IMR-90 (cell line): Measurements from ENCODE around the gene GGT5. TPM values are rescaled to one million over a fixed set of nuclear protein-coding genes. Genes with fewer than 3 reads are reported as not detected.
"Not testable (repeated sequence)": the region's sequence is repeated elsewhere in the genome, so short reads cannot be mapped to it uniquely, and the experiment has no call there.

ENCODE experiments used
- ATAC-seq: fragments of 200-7000 bp; cut with Tn5 transposase; 2 replicates; pipeline ENCODE4 v1.9.1; 2020; ENCODE audit warnings: low read depth, mild to moderate bottlenecking, moderate library complexity
- Bru-seq: library from RNA; stranded (reverse); fragments of 400-500 nt; gene quantifications from one replicate; lab custom pipeline; 2021; lab: Mats Ljungman, UMichigan
- BruChase-seq, 2 experiments: library from RNA; stranded (reverse); fragments of 400-500 nt; gene quantifications; one replicate each; lab custom pipeline; 2021; lab: Mats Ljungman, UMichigan
- BruUV-seq: library from RNA; stranded (reverse); fragments of 400-500 nt; replicated peaks from 2 replicates; lab custom pipeline; 2021; lab: Mats Ljungman, UMichigan
- CTCF ChIA-PET: fragments of 300-600 bp; formaldehyde crosslinking; extraction: SDS; loops from one replicate; lab custom pipeline; 2021; ENCODE audit warnings: antibody characterized with exemption; lab: Yijun Ruan, JAX
- POLR2A ChIA-PET: fragments of 300-600 bp; sonication (Branson Sonifier 250); formaldehyde crosslinking; loops from one replicate; lab custom pipeline; 2022; ENCODE audit warnings: antibody characterized with exemption; ENCODE audit not compliant: unreplicated experiment; lab: Charles Lee
- DNase-seq: peaks from one replicate; pipeline ENCODE4 v3.0.0; 2013
- H2AFZ ChIP-seq: replicated peaks from 2 replicates; pipeline ENCODE3; 2013; ENCODE audit warnings: low read length, mild to moderate bottlenecking; ENCODE audit not compliant: poor library complexity
- H2AK5ac ChIP-seq: 2 replicates; pipeline ENCODE4 v1.6.1; 2013; ENCODE audit warnings: low read depth, low read length, inconsistent platforms
- H2AK9ac ChIP-seq: replicated peaks from 2 replicates; pipeline ENCODE3; 2013; ENCODE audit warnings: mild to moderate bottlenecking, low read depth, low read length, moderate library complexity; ENCODE audit not compliant: poor library complexity
- H2BK120ac ChIP-seq: 2 replicates; pipeline ENCODE4 v1.6.1; 2013; ENCODE audit warnings: low read depth, low read length, inconsistent platforms
- H2BK15ac ChIP-seq: 3 replicates; pipeline ENCODE4 v1.6.1; 2013; ENCODE audit warnings: low read depth, low read length, inconsistent platforms
- H2BK20ac ChIP-seq: 2 replicates; pipeline ENCODE4 v1.6.1; 2013; ENCODE audit warnings: low read depth, mild to moderate bottlenecking, inconsistent platforms, low read length, moderate library complexity
- H2BK5ac ChIP-seq: 2 replicates; pipeline ENCODE4 v1.6.1; 2013; ENCODE audit warnings: mild to moderate bottlenecking, low read depth, low read length, inconsistent platforms; ENCODE audit not compliant: poor library complexity, severe bottlenecking
- H3K14ac ChIP-seq: replicated peaks from 2 replicates; pipeline ENCODE4 v1.6.1; 2013; ENCODE audit warnings: low read depth, low read length, inconsistent platforms
- H3K18ac ChIP-seq: 2 replicates; pipeline ENCODE4 v1.6.1; 2013; ENCODE audit warnings: low read depth, low read length, control low read depth
- H3K23ac ChIP-seq: 2 replicates; pipeline ENCODE4 v1.6.1; 2013; ENCODE audit warnings: low read depth, low read length, inconsistent platforms
- H3K27ac ChIP-seq: 2 replicates; pipeline ENCODE4 v1.5.1; 2013; ENCODE audit warnings: mild to moderate bottlenecking, control low read depth, low read length; ENCODE audit not compliant: insufficient read depth
- H3K27me3 ChIP-seq: 2 replicates; pipeline ENCODE4 v1.6.1; 2013; ENCODE audit warnings: low read length; ENCODE audit not compliant: control insufficient read depth, insufficient read depth
- H3K36me3 ChIP-seq: 2 replicates; pipeline ENCODE4 v1.6.1; 2013; ENCODE audit warnings: low read length, mixed read lengths; ENCODE audit not compliant: control insufficient read depth, insufficient read depth
- H3K4ac ChIP-seq: 2 replicates; pipeline ENCODE4 v1.6.1; 2013; ENCODE audit warnings: low read depth, low read length, inconsistent platforms
- H3K4me1 ChIP-seq: 2 replicates; pipeline ENCODE4 v1.6.1; 2013; ENCODE audit warnings: low read length, mixed read lengths; ENCODE audit not compliant: control insufficient read depth, insufficient read depth
- H3K4me2 ChIP-seq: 2 replicates; pipeline ENCODE4 v1.6.1; 2013; ENCODE audit warnings: low read depth, mild to moderate bottlenecking, control low read depth, low read length, moderate library complexity
- H3K4me3 ChIP-seq: 2 replicates; pipeline ENCODE4 v1.5.1; 2013; ENCODE audit warnings: low read depth, mild to moderate bottlenecking, control low read depth, low read length, moderate library complexity; ENCODE audit not compliant: insufficient read depth
- H3K56ac ChIP-seq: 2 replicates; pipeline ENCODE4 v1.6.1; 2013; ENCODE audit warnings: low read length, inconsistent platforms; ENCODE audit not compliant: insufficient read depth; ENCODE audit errors: extremely low read depth
- H3K79me1 ChIP-seq, 2 experiments: 2 replicates each; pipeline ENCODE4 v1.6.1; 2013; ENCODE audit warnings: low read length in 2 of 2, inconsistent platforms in 1 of 2, low read depth in 1 of 2
- H3K9ac ChIP-seq: 2 replicates; pipeline ENCODE4 v1.6.1; 2013; ENCODE audit warnings: low read depth, low read length, control low read depth
- H3K9me1 ChIP-seq: 2 replicates; pipeline ENCODE4 v1.6.1; 2013; ENCODE audit warnings: low read length, inconsistent platforms; ENCODE audit not compliant: insufficient read depth
- H3K9me3 ChIP-seq: 2 replicates; pipeline ENCODE4 v1.6.1; 2013; ENCODE audit warnings: low read length; ENCODE audit not compliant: control insufficient read depth, insufficient read depth
- H4K20me1 ChIP-seq: 2 replicates; pipeline ENCODE4 v1.6.1; 2013; ENCODE audit warnings: low read length, inconsistent platforms; ENCODE audit not compliant: insufficient read depth
- H4K5ac ChIP-seq: 2 replicates; pipeline ENCODE4 v1.6.1; 2013; ENCODE audit warnings: mild to moderate bottlenecking, low read depth, low read length, control low read depth
- H4K8ac ChIP-seq, 2 experiments: 2 replicates each; pipeline ENCODE4 v1.6.1; 2013; ENCODE audit warnings: low read depth in 2 of 2, low read length in 2 of 2, control low read depth in 1 of 2, inconsistent platforms in 1 of 2
- H4K91ac ChIP-seq: 2 replicates; pipeline ENCODE4 v1.6.1; 2013; ENCODE audit warnings: low read depth, low read length, inconsistent platforms; ENCODE audit not compliant: insufficient read depth
- WGBS, 2 experiments: methylation state at CpG; one replicate each; pipeline versions ENCODE4 v1.1.5 to v1.1.7; 2013; ENCODE audit warnings: missing lambda C conversion rate in 2 of 2; ENCODE audit not compliant: insufficient read length in 1 of 2; ENCODE audit errors: extremely low coverage in 2 of 2; 5-methylcytosine and 5-hydroxymethylcytosine counted together
- dilution Hi-C: fragments of 300-500 bp; cut with HindIII; formaldehyde crosslinking; loops from one replicate; pipeline ENCODE4 v1.14.3; 2018; ENCODE audit warnings: low sequenced_read_pairs; ENCODE audit not compliant: unreplicated experiment
- in situ Hi-C: fragments of 300-500 bp; cut with MboI; formaldehyde crosslinking; loops from 3 replicates; pipeline ENCODE4 v1.14.3; 2019; ENCODE audit warnings: low sequenced_read_pairs, inconsistent platforms, mixed read lengths
- intact Hi-C: fragments of 100-400 bp; cut with micrococcal nuclease; formaldehyde crosslinking; loops from 2 replicates; pipeline ENCODE4 v1.10.0; 2022
- long read RNA-seq: library from polyadenylated mRNA; unstranded; transcript quantifications from one replicate; pipeline ENCODE4 v2.0.0, GENCODE V29; 2021; ENCODE audit not compliant: unreplicated experiment
- polyA plus RNA-seq, 3 experiments: library from polyadenylated mRNA; depleted of rRNA; stranded (reverse); fragments of >200 nt; gene quantifications; 2 replicates each; pipeline ENCODE4 v1.2.3, GENCODE V29; 2012; ENCODE audit warnings: low replicate concordance in 1 of 3
- total RNA-seq: library from RNA; depleted of rRNA; stranded (reverse); fragments of >200 nt; gene quantifications from 2 replicates; pipeline ENCODE4 v1.2.3, GENCODE V29; 2012; rRNA removed

Gene GGT5, protein sequence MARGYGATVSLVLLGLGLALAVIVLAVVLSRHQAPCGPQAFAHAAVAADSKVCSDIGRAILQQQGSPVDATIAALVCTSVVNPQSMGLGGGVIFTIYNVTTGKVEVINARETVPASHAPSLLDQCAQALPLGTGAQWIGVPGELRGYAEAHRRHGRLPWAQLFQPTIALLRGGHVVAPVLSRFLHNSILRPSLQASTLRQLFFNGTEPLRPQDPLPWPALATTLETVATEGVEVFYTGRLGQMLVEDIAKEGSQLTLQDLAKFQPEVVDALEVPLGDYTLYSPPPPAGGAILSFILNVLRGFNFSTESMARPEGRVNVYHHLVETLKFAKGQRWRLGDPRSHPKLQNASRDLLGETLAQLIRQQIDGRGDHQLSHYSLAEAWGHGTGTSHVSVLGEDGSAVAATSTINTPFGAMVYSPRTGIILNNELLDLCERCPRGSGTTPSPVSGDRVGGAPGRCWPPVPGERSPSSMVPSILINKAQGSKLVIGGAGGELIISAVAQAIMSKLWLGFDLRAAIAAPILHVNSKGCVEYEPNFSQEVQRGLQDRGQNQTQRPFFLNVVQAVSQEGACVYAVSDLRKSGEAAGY
- total RNA-seq (0.18 and 0.28 TPM in 2 replicates), polyA plus RNA-seq (2012; rRNA removed) (3.1 and 5.8 TPM in 2 replicates), Bru-seq, nascent RNA (percentile 34 among the genes with signal in this experiment), BruChase-seq, experiment 1, labeled RNA remaining after a 6-hour chase (percentile 36 among the genes with signal in this experiment), BruChase-seq, experiment 2, labeled RNA remaining after a 2-hour chase (percentile 37 among the genes with signal in this experiment)
- polyA plus RNA-seq (2012; cell fraction: cytosol; rRNA removed) = 0.58 and 3.1 TPM in 2 replicates
- polyA plus RNA-seq (2012; cell fraction: nucleus; rRNA removed; ENCODE audit: low replicate concordance) = 15.2 and 20.3 TPM in 2 replicates
- long read RNA-seq, full-length matches to known transcripts = 1 of 1 reads
- long read RNA-seq, partial matches to known transcripts = 0 of 1 reads
- long read RNA-seq, other reads (novel, unspliced or antisense) = 0 of 1 reads

DNA sequence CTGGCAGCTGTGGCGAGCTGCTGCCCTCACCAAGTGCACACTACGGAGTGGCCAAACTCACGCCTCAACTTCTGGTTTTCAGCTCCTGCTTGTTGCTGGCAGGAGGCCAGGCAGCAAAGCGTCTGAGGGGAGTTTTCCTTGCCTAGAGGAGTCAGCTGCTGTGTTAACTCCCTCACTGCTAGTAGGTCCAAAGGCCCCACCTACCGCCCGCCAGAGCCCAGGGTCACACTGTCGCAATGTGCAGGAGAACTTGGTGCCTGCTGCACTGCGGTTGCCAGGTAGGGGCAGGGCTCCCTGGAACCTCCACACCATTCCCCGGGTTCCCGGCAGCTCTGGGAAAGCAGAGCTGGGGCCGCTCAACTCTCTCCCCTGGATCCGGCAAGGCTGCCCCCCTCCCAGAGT, at the start of gene GGT5:
GGT5 (minus strand) TSS at position 53 of the 402 bp plus-strand sequence. CDS start 357 bp downstream, outside the sequence.
- no CpG with 5 or more reads among the region's 12 CpGs for WGBS, 2 experiments

DNA sequence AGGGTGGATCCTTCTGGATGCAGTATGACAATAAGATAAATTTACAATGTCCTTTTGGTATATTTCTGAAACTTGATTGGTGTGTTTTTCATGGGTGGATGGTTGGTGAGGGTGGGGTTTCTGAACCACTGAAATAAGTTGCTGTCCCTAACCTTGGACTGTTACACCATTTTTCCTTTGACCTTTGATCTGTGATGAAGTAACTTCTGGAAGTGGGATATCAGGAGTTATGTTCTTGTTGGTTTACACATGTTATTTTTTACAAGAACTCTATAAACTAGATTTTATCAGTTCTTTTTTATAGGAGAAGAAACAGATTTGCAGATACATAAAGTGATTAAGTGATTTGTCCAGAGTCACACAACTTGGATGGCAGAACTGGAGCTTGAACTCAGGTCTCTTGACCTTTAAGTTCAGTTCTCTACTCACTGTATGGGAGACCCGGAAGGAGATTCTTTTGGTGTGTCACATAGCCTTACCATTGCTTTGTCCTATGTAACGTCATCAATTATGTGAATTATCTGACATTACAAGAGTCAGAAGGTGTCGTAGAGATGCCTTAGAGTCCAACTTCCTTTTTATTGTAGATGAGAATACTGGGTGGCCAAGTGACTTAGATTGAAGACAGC, 47.4 kb upstream of the GGT5 start:
- H2BK15ac ChIP-seq, DNase-seq, BruUV-seq, H3K18ac ChIP-seq, H3K4me3 ChIP-seq, H2BK5ac ChIP-seq, H3K36me3 ChIP-seq, CTCF ChIA-PET, H3K27me3 ChIP-seq, H3K9me3 ChIP-seq, in situ Hi-C loops, H2BK20ac ChIP-seq, POLR2A ChIA-PET, H3K56ac ChIP-seq, H3K4ac ChIP-seq, ATAC-seq, dilution Hi-C loops, H4K8ac ChIP-seq, H2AK5ac ChIP-seq, H4K5ac ChIP-seq, H3K27ac ChIP-seq, intact Hi-C loops, H2AFZ ChIP-seq, H3K9ac ChIP-seq, H4K91ac ChIP-seq, H3K4me2 ChIP-seq, H2BK120ac ChIP-seq: not testable (repeated sequence)
- peaks cover 15% of the 10 kb centered on the region for H3K4me1 ChIP-seq
- 0 out of 2 replicates have a peak overlapping the region, but pooled peaks have one; percentile 87 for H3K14ac ChIP-seq
- no CpG with 5 or more reads among the region's 3 CpGs for WGBS, 2 experiments
- H3K79me1 ChIP-seq = peaks cover 13 to 46% of the 10 kb centered on the region in 2 experiments; a peak in 3 of 4 replicates
- peaks cover 44% of the 10 kb centered on the region for H4K20me1 ChIP-seq
- H2AK9ac ChIP-seq = peak overlapping the region; percentile 89
- H3K23ac ChIP-seq = peak overlapping the region; percentile 52
- peaks cover 15% of the 10 kb centered on the region for H3K9me1 ChIP-seq

More for the DNA sequence above, at the start of gene GGT5:
- H3K4ac ChIP-seq = peak within 1 kb of the TSS; percentile 95
- peak within 1 kb of the TSS; percentile 13; the same call in 1 of the 2 replicates for H3K4me3 ChIP-seq
- peak within 1 kb of the TSS; percentile 90 for H4K5ac ChIP-seq
- H4K20me1 ChIP-seq, H3K27me3 ChIP-seq, in situ Hi-C loops, BruUV-seq, POLR2A ChIA-PET, H3K36me3 ChIP-seq, ATAC-seq, dilution Hi-C loops, H3K9me3 ChIP-seq: not testable (repeated sequence)
- peak within 1 kb of the TSS; percentile 26; the same call in 1 of the 2 replicates for H3K4me2 ChIP-seq
- H3K23ac ChIP-seq = peak within 1 kb of the TSS; percentile 93
- H3K56ac ChIP-seq = peak within 1 kb of the TSS; percentile 51; the same call in 1 of the 2 replicates
- H2BK15ac ChIP-seq = peak within 1 kb of the TSS; percentile 98; the same call in 2 of the 3 replicates
- intact Hi-C loops = loop anchor here (5.0 to 10.0 kb wide), 2 partner anchors 38 to 260 kb away; partner anchors contain the start of gene GSTT2
- H3K18ac ChIP-seq = peak within 1 kb of the TSS; percentile 98
- H2BK20ac ChIP-seq = peak within 1 kb of the TSS; percentile 95
- H2BK5ac ChIP-seq = peak within 1 kb of the TSS; percentile 92
- peak within 1 kb of the TSS; percentile 97 for H3K27ac ChIP-seq
- peak; percentile 20 for DNase-seq
- peaks cover 0 to 23% of the 10 kb centered on the region in 2 experiments; a peak in 2 of 4 replicates for H3K79me1 ChIP-seq
- peak within 1 kb of the TSS; percentile 76 for H2AFZ ChIP-seq
- peak within 1 kb of the TSS; percentile 97 for H2BK120ac ChIP-seq
- H4K91ac ChIP-seq = peak within 1 kb of the TSS; percentile 94
- H3K14ac ChIP-seq = peak within 1 kb of the TSS; percentile 94
- H3K9me1 ChIP-seq = peaks cover 12% of the 10 kb centered on the region
- peak within 1 kb of the TSS; percentile 92 to 96 for H4K8ac ChIP-seq
- CTCF ChIA-PET = interaction anchor here (1.0 kb wide), 1 partner anchor 56 kb away, joined by 3 read pairs; no protein-coding TSS in a partner anchor
- H3K4me1 ChIP-seq = peaks cover 39% of the 10 kb centered on the region
- H2AK5ac ChIP-seq = peak within 1 kb of the TSS; percentile 100
- H2AK9ac ChIP-seq = peak within 1 kb of the TSS; percentile 85
- H3K9ac ChIP-seq = peak within 1 kb of the TSS; percentile 75
